H1 (cell line): ENCODE data around the gene EYA4. TPM values are rescaled to one million over a fixed set of nuclear protein-coding genes. Genes with fewer than 3 reads are reported as not detected.

Experiments used
- CTCF ChIA-PET: fragments of 300-600 bp; sonication (Branson Sonifier 250); formaldehyde crosslinking; loops from one replicate; lab custom pipeline; 2021; ENCODE audit not compliant: partially characterized antibody; lab: Charles Lee
- POLR2A ChIA-PET: fragments of 300-600 bp; sonication (Branson Sonifier 250); formaldehyde crosslinking; loops from one replicate; lab custom pipeline; 2021; ENCODE audit warnings: inconsistent platforms; ENCODE audit not compliant: partially characterized antibody; lab: Charles Lee
- DNase-seq, 2 experiments: peaks; one replicate each; pipeline versions ENCODE4 v3.0.0 to v3.0.0-alpha.2; 2010 to 2022; ENCODE audit warnings: low spot score in 2 of 2, low read depth in 1 of 2, mixed read lengths in 1 of 2
- FAIRE-seq: peaks from 2 replicates; lab custom pipeline; 2011; peaks lifted over from hg19 to GRCh38; lab: Jason Lieb, UNC
- H2AFZ ChIP-seq: 2 replicates; pipeline ENCODE4 v1.8.1; 2012; ENCODE audit warnings: low read length, inconsistent platforms
- H2AK5ac ChIP-seq: 2 replicates; pipeline ENCODE4 v1.6.1; 2013; ENCODE audit warnings: low read depth, low read length
- H2BK120ac ChIP-seq: replicated peaks from 2 replicates; pipeline ENCODE3; 2013; ENCODE audit warnings: low read depth, low read length, inconsistent platforms
- H2BK12ac ChIP-seq: 2 replicates; pipeline ENCODE4 v1.6.1; 2013; ENCODE audit warnings: low read depth, low read length
- H2BK15ac ChIP-seq: 2 replicates; pipeline ENCODE4 v1.6.1; 2013; ENCODE audit warnings: low read length
- H2BK20ac ChIP-seq: 2 replicates; pipeline ENCODE4 v1.6.1; 2013; ENCODE audit warnings: low read length
- H2BK5ac ChIP-seq: 2 replicates; pipeline ENCODE4 v1.6.1; 2013; ENCODE audit warnings: low read depth, low read length
- H3K14ac ChIP-seq: 2 replicates; pipeline ENCODE4 v1.6.1; 2013; ENCODE audit warnings: inconsistent platforms; ENCODE audit not compliant: insufficient read length
- H3K18ac ChIP-seq: 2 replicates; pipeline ENCODE4 v1.6.1; 2013; ENCODE audit warnings: low read length; ENCODE audit errors: extremely low read depth
- H3K23ac ChIP-seq: 2 replicates; pipeline ENCODE4 v1.6.1; 2013; ENCODE audit warnings: inconsistent platforms; ENCODE audit not compliant: insufficient read length
- H3K23me2 ChIP-seq: 2 replicates; pipeline ENCODE4 v1.6.1; 2013; ENCODE audit warnings: low read depth, low read length
- H3K27ac ChIP-seq: 2 replicates; pipeline ENCODE4 v1.6.1; 2011; ENCODE audit warnings: low read depth, low read length, inconsistent platforms
- H3K27me3 ChIP-seq, 4 experiments: replicated peaks in 1 of 4; 1 replicate in 1 of 4; 2 replicates in 3 of 4; pipeline versions ENCODE4 v1.6.1 to v1.8.1; 2011 to 2013; ENCODE audit warnings: low read length in 3 of 4, mild to moderate bottlenecking in 3 of 4, inconsistent platforms in 2 of 4, mixed read lengths in 2 of 4, moderate library complexity in 1 of 4; ENCODE audit not compliant: control insufficient read depth in 3 of 4, insufficient read depth in 3 of 4; ENCODE audit errors: extremely low read depth in 1 of 4
- H3K36me3 ChIP-seq, 4 experiments: 2 replicates each; pipeline versions ENCODE4 v1.6.1 to v1.8.1; 2011 to 2013; ENCODE audit warnings: mild to moderate bottlenecking in 4 of 4, low read length in 3 of 4, moderate library complexity in 2 of 4, control low read depth in 1 of 4, inconsistent platforms in 1 of 4; ENCODE audit not compliant: insufficient read depth in 4 of 4, control insufficient read depth in 2 of 4
- H3K4ac ChIP-seq: replicated peaks from 2 replicates; pipeline ENCODE3; 2013; ENCODE audit warnings: low read length, low read depth, mixed read lengths, inconsistent platforms; ENCODE audit not compliant: insufficient read length
- H3K4me1 ChIP-seq, 4 experiments: replicated peaks in 1 of 4; 1 replicate in 1 of 4; 2 replicates in 3 of 4; pipeline versions ENCODE4 v1.6.1 to v1.8.1; 2011 to 2013; ENCODE audit warnings: low read length in 3 of 4, inconsistent platforms in 2 of 4, mixed read lengths in 1 of 4; ENCODE audit not compliant: insufficient read depth in 4 of 4, control insufficient read depth in 3 of 4
- H3K4me2 ChIP-seq, 2 experiments: 2 replicates each; pipeline versions ENCODE4 v1.6.1 to v1.8.1; 2011 to 2013; ENCODE audit warnings: low read depth in 2 of 2, low read length in 2 of 2, control low read depth in 1 of 2, inconsistent platforms in 1 of 2, mild to moderate bottlenecking in 1 of 2; ENCODE audit not compliant: insufficient read depth in 1 of 2
- H3K4me3 ChIP-seq, 4 experiments: fragments of 200-600, 300-600 bp in 1 of 4; sonication (generic), shearing (Covaris generic), sonication (Bioruptor Twin) in 1 of 4; 2 replicates each; pipeline versions ENCODE4 v1.5.1 to v1.8.1; 2011 to 2016; ENCODE audit warnings: low read length in 4 of 4, low read depth in 3 of 4, control low read depth in 2 of 4, inconsistent platforms in 2 of 4, mild to moderate bottlenecking in 2 of 4, mixed read lengths in 1 of 4, moderate library complexity in 1 of 4; ENCODE audit not compliant: insufficient read depth in 2 of 4; ENCODE audit errors: extremely low read depth in 1 of 4
- H3K56ac ChIP-seq: replicated peaks from 2 replicates; pipeline ENCODE3; 2013; ENCODE audit warnings: low read depth, mild to moderate bottlenecking, mixed read lengths, low read length, inconsistent platforms; ENCODE audit not compliant: insufficient read length
- H3K79me1 ChIP-seq: 2 replicates; pipeline ENCODE4 v1.6.1; 2013; ENCODE audit warnings: low read depth, low read length, control low read depth
- H3K79me2 ChIP-seq, 2 experiments: 2 replicates each; pipeline versions ENCODE4 v1.6.1 to v1.8.1; 2012 to 2013; ENCODE audit warnings: low read length in 2 of 2, mild to moderate bottlenecking in 2 of 2, inconsistent platforms in 1 of 2; ENCODE audit not compliant: insufficient read depth in 2 of 2, control insufficient read depth in 1 of 2
- H3K9ac ChIP-seq, 4 experiments: replicated peaks in 1 of 4; 1 replicate in 1 of 4; 2 replicates in 3 of 4; pipeline versions ENCODE4 v1.6.1 to v1.8.1; 2011 to 2013; ENCODE audit warnings: low read depth in 3 of 4, low read length in 3 of 4, control low read depth in 2 of 4, mild to moderate bottlenecking in 2 of 4, moderate library complexity in 2 of 4, inconsistent platforms in 1 of 4; ENCODE audit errors: extremely low read depth in 1 of 4
- H3K9me3 ChIP-seq, 2 experiments: 2 replicates each; pipeline versions ENCODE4 v1.6.1 to v1.8.1; 2012 to 2013; ENCODE audit warnings: mild to moderate bottlenecking in 2 of 2, moderate library complexity in 2 of 2, control low read depth in 1 of 2, inconsistent platforms in 1 of 2, low read depth in 1 of 2, low read length in 1 of 2, mixed read lengths in 1 of 2; ENCODE audit not compliant: insufficient read depth in 2 of 2
- H4K20me1 ChIP-seq, 2 experiments: replicated peaks in 1 of 2; 2 replicates each; pipeline versions ENCODE3 to v1.8.1; 2011 to 2013; ENCODE audit warnings: inconsistent platforms in 2 of 2, low read length in 2 of 2, mild to moderate bottlenecking in 1 of 2; ENCODE audit not compliant: insufficient read depth in 2 of 2, control insufficient read depth in 1 of 2
- H4K5ac ChIP-seq: 2 replicates; pipeline ENCODE4 v1.6.1; 2013; ENCODE audit warnings: low read length, low read depth, mixed read lengths, inconsistent platforms; ENCODE audit not compliant: insufficient read length
- H4K8ac ChIP-seq: 2 replicates; pipeline ENCODE4 v1.8.0; 2013; ENCODE audit warnings: mild to moderate bottlenecking, moderate library complexity, low read length, inconsistent platforms; ENCODE audit not compliant: insufficient read depth; ENCODE audit errors: extremely low read depth
- H4K91ac ChIP-seq: replicated peaks from 2 replicates; pipeline ENCODE3; 2013; ENCODE audit warnings: low read length, mixed read lengths, inconsistent platforms; ENCODE audit not compliant: insufficient read length
- ATF2 ChIP-seq: IDR thresholded peaks from 2 replicates; pipeline ENCODE4 v1.6.1; 2012; ENCODE audit warnings: low read length, inconsistent platforms
- ATF3 ChIP-seq: IDR thresholded peaks from 2 replicates; pipeline ENCODE4 v1.6.1; 2011; ENCODE audit warnings: low read depth, mild to moderate bottlenecking, low read length; ENCODE audit not compliant: insufficient read depth
- BRCA1 ChIP-seq: IDR thresholded peaks from 2 replicates; pipeline ENCODE4 v1.6.1; 2012; ENCODE audit warnings: low read depth, low read length, improper control_type of control experiment
- CBX5 ChIP-seq: fragments of 300-800, 300-1000 bp; sonication (generic); IDR thresholded peaks from 2 replicates; pipeline ENCODE4 v1.7.1; 2016; ENCODE audit warnings: antibody characterized with exemption, low read length, low read depth
- CHD1 ChIP-seq: IDR thresholded peaks from 2 replicates; pipeline ENCODE4 v1.6.1; 2012; ENCODE audit warnings: low read depth, low read length, improper control_type of control experiment
- CTBP2 ChIP-seq: IDR thresholded peaks from 2 replicates; pipeline ENCODE4 v1.7.0; 2011; ENCODE audit warnings: borderline replicate concordance, mild to moderate bottlenecking, moderate library complexity, mixed read lengths, low read length; ENCODE audit not compliant: insufficient read depth, insufficient read length
- EGR1 ChIP-seq: IDR thresholded peaks from 2 replicates; pipeline ENCODE4 v1.6.1; 2011; ENCODE audit warnings: low read depth, low read length, borderline replicate concordance
- GTF2F1 ChIP-seq: IDR thresholded peaks from 2 replicates; pipeline ENCODE4 v1.6.1; 2012; ENCODE audit warnings: low read depth, low read length, improper control_type of control experiment, borderline replicate concordance
- KDM5A ChIP-seq: fragments of 200-600 bp; IDR thresholded peaks from 2 replicates; pipeline ENCODE4 v1.7.1; 2012; ENCODE audit warnings: mild to moderate bottlenecking, low read length, inconsistent platforms, mixed read lengths
- POLR2A ChIP-seq, 2 experiments: IDR thresholded peaks; 1 replicate in 1 of 2; 2 replicates in 1 of 2; pipeline ENCODE4 v1.6.1; 2011; ENCODE audit warnings: low read depth in 2 of 2, low read length in 2 of 2, mild to moderate bottlenecking in 2 of 2; ENCODE audit errors: control extremely low read depth in 1 of 2
- SAP30 ChIP-seq: fragments of 300-600 bp; sonication (generic); IDR thresholded peaks from 2 replicates; pipeline ENCODE4 v1.7.1; 2012; ENCODE audit warnings: low read length, moderate library complexity, mild to moderate bottlenecking, inconsistent platforms; ENCODE audit not compliant: insufficient read depth, insufficient replicate concordance
- SIX5 ChIP-seq: IDR thresholded peaks from 2 replicates; pipeline ENCODE4 v1.6.1; 2011; ENCODE audit warnings: mild to moderate bottlenecking, low read depth, low read length
- WGBS, 2 experiments: shearing (Covaris generic) in 1 of 2; methylation state at CpG; one replicate each; pipeline versions ENCODE4 v1.1.6 to v1.1.7; 2013 to 2015; ENCODE audit warnings: low lambda C conversion rate in 2 of 2, mixed read lengths in 2 of 2, inconsistent platforms in 1 of 2, low coverage in 1 of 2, missing lambda C conversion rate in 1 of 2; ENCODE audit not compliant: insufficient replicate concordance in 2 of 2, insufficient coverage in 1 of 2, insufficient read length in 1 of 2; ENCODE audit errors: extremely low coverage in 1 of 2, missing lambda C conversion rate in 1 of 2; 5-methylcytosine and 5-hydroxymethylcytosine counted together
- polyA plus RNA-seq, 7 experiments: library from polyadenylated mRNA; depleted of rRNA in 3 of 7; stranded (reverse) in 5 of 7; unstranded in 2 of 7; fragments of >200 nt in 5 of 7; fragments of 200-250 nt in 2 of 7; gene quantifications; 1 replicate in 5 of 7; 2 replicates in 1 of 7; 4 replicates in 1 of 7; pipeline versions ENCODE4 v1.2.1 to v1.2.3, GENCODE V29; 2011 to 2013; ENCODE audit warnings: missing spikeins in 2 of 7, mixed read lengths in 2 of 7
- total RNA-seq: library from RNA; stranded (reverse); fragmentation: NEBNext Ultra II Directional; extraction: Animal tissue kit (Norgen Biotek cat#: 25700); gene quantifications from 2 replicates; pipeline ENCODE4 v1.2.1, GENCODE V29; 2021

Gene EYA4
- total and polyA plus RNA-seq, 2 of the 8 experiments (the other 6 are each of a cell fraction or from before 2014, with no cell fraction given), result 0.06 to 0.17 TPM

- CTCF ChIA-PET, result no interaction called here
- TF ChIP-seq SIX5, result no peak
- TF ChIP-seq CHD1, result no peak
- no peak for TF ChIP-seq GTF2F1
- no peak for TF ChIP-seq EGR1
- no peak for TF ChIP-seq CTBP2
- TF ChIP-seq KDM5A, result no peak
- no peak for TF ChIP-seq ATF3
- no peak for TF ChIP-seq SAP30
- no peak for TF ChIP-seq BRCA1
- TF ChIP-seq CBX5, result no peak
- TF ChIP-seq POLR2A (IDR thresholded peaks at IDR 0.05; ENCODE audit: control extremely low read depth in 1 of 2, low read depth in 2 of 2, low read length in 2 of 2), result no peak
- TF ChIP-seq ATF2, result no peak
These were observed 282.7 kb downstream of the EYA4 start for GRCh38 chr6:133523816-133524215.

More at GRCh38 chr6:133523816-133524215, 282.7 kb downstream of the EYA4 start:
- H2BK120ac ChIP-seq, result no peak overlapping the region
- POLR2A ChIA-PET, result no interaction called here
- H3K9ac ChIP-seq, result no peak overlapping the region
- no peak overlapping the region for H3K14ac ChIP-seq
- H3K4me2 ChIP-seq, result no peak overlapping the region
- no peak overlapping the region for H3K56ac ChIP-seq
- no peak overlapping the region for H4K5ac ChIP-seq
- no peak overlapping the region for H4K8ac ChIP-seq
- WGBS, 2 experiments, result 100% methylated on average over 1 of the region's 1 CpG; no CpG with 5 or more reads in 1 of the 2 experiments
- H3K27ac ChIP-seq, result no peak overlapping the region
- H3K4ac ChIP-seq, result no peak overlapping the region
- no peaks in the 10 kb centered on the region for H3K9me3 ChIP-seq
- FAIRE-seq, result no peak
- no peaks in the 10 kb centered on the region for H4K20me1 ChIP-seq
- no peak overlapping the region for H2AFZ ChIP-seq
- no peak for DNase-seq
- H3K4me1 ChIP-seq, result no peaks in the 10 kb centered on the region; a peak in 1 of 7 replicates
- no peak overlapping the region for H2AK5ac ChIP-seq
- no peak overlapping the region for H3K23ac ChIP-seq
- no peaks in the 10 kb centered on the region for H3K79me2 ChIP-seq
- H3K4me3 ChIP-seq, result no peak overlapping the region
- no peak overlapping the region for H4K91ac ChIP-seq
- H2BK12ac ChIP-seq, result no peak overlapping the region
- H3K23me2 ChIP-seq, result no peaks in the 10 kb centered on the region; the same call in 1 of the 2 replicates
- no peaks in the 10 kb centered on the region for H3K36me3 ChIP-seq
- H3K18ac ChIP-seq, result no peak overlapping the region
- no peaks in the 10 kb centered on the region for H3K79me1 ChIP-seq
- H3K27me3 ChIP-seq, result no peaks in the 10 kb centered on the region
- H2BK15ac ChIP-seq, result no peak overlapping the region
- no peak overlapping the region for H2BK5ac ChIP-seq
- no peak overlapping the region for H2BK20ac ChIP-seq
